HG03060 (cell line): ENCODE data around the gene CNP.
A peak's percentile ranks its signal among the peaks of the same experiment; 100 is the strongest.
"Not testable (repeated sequence)": the region's sequence is repeated elsewhere in the genome, so short reads cannot be mapped to it uniquely, and the experiment has no call there.

Source experiments
- ATAC-seq: cut with Tn5 transposase; IDR thresholded peaks from one replicate; pipeline ENCODE4 v1.9.1; 2021; ENCODE audit warnings: low read depth, moderate number of reproducible peaks; ENCODE audit not compliant: unreplicated experiment

Gene CNP

GRCh38 chr17:42001729-42002128 lies 35.1 kb downstream of the CNP start:
- ATAC-seq = no peak

GRCh38 chr17:42002175-42002791 lies 35.7 kb downstream of the CNP start:
- ATAC-seq = no peak

- no peak for ATAC-seq
Observed at GRCh38 chr17:42002792-42003301, 36.3 kb downstream of the CNP start.

- no peak for ATAC-seq
Observed at GRCh38 chr17:42005166-42005565, 38.6 kb downstream of the CNP start.

- no peak for ATAC-seq
Observed at GRCh38 chr17:42009170-42009569, 42.6 kb downstream of the CNP start.

- ATAC-seq = not testable (repeated sequence)
Observed at GRCh38 chr17:42010266-42010680, 43.7 kb downstream of the CNP start.

GRCh38 chr17:42010898-42011516 lies 44.4 kb downstream of the CNP start:
- no peak for ATAC-seq

- not testable (repeated sequence) for ATAC-seq
Observed at GRCh38 chr17:42012363-42012762, 45.8 kb downstream of the CNP start.

GRCh38 chr17:42013740-42014139 lies 47.1 kb downstream of the CNP start:
- not testable (repeated sequence) for ATAC-seq

GRCh38 chr17:42016411-42016831 lies 49.8 kb downstream of the CNP start:
- ATAC-seq = no peak

GRCh38 chr17:42016941-42017865 lies 50.6 kb downstream of the CNP start, which contains the start of gene DNAJC7:
Gene DNAJC7, minus strand, starts transcription at chr17:42017439. Its CDS starts 23 bp downstream, at chr17:42017416.
- peak; percentile 51 for ATAC-seq

GRCh38 chr17:42017866-42018200 lies 51.2 kb downstream of the CNP start:
- ATAC-seq = no peak

- no peak for ATAC-seq
Observed at GRCh38 chr17:42018339-42018738, 51.7 kb downstream of the CNP start.

- no peak for ATAC-seq
Observed at GRCh38 chr17:42018988-42019387, 52.4 kb downstream of the CNP start.

- no peak for ATAC-seq
Observed at GRCh38 chr17:42019509-42020404, 53.2 kb downstream of the CNP start, which contains the start of gene NKIRAS2. Gene NKIRAS2, plus strand, starts transcription at chr17:42020090. Its CDS starts 1,488 bp downstream, at chr17:42021578.

GRCh38 chr17:42020845-42021244 lies 54.2 kb downstream of the CNP start:
- not testable (repeated sequence) for ATAC-seq

- ATAC-seq = no peak
Observed at GRCh38 chr17:42023524-42024349, 57.1 kb downstream of the CNP start.

GRCh38 chr17:42025191-42025579 lies 58.6 kb downstream of the CNP start:
- ATAC-seq = no peak

- ATAC-seq = no peak
Observed at GRCh38 chr17:42025936-42026335, 59.3 kb downstream of the CNP start.
